GM18867 (cell line): ENCODE results near the gene SLC4A2.
A peak's percentile ranks its signal among the peaks of the same experiment; 100 is the strongest.
"Not testable (repeated sequence)": the region's sequence is repeated elsewhere in the genome, so short reads cannot be mapped to it uniquely, and the experiment has no call there.

Experiments used
- ATAC-seq: cut with Tn5 transposase; IDR thresholded peaks from one replicate; pipeline ENCODE4 v1.9.1; 2021; ENCODE audit warnings: mild to moderate bottlenecking, moderate library complexity; ENCODE audit not compliant: unreplicated experiment

Gene SLC4A2

DNA sequence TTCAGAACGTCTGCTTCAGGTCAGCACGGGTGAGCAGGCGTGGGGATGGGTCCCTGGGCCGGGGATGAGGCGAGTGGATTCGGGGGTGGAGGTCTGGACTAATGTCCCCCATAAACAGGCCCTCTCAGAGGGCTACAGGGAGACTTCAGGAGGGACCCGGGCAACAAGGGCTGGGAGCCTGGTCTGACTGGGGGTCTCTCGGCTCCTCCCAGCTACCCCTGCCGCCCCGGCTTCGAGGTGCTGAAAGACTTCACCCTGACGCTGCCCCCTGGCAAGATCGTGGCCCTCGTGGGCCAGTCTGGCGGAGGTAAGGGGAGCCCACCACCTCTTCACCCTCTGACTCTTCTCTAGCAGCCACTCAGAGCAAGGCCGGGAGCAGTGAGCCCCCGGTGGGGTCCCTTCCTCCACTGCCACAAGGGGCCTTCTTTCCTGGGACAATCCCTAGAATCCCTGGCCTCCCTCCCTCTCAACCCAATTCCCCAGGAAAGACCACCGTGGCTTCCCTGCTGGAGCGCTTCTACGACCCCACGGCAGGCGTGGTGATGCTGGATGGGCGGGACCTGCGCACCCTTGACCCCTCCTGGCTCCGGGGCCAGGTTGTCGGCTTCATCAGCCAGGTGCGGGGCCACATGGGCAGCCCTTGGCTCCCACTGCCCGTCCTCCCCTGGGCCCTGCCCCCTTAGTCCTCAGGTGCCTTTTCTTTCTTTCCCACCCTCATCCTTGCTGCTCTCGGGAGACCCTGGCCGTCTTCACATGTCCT, 18.6 kb upstream of the SLC4A2 start:
- ATAC-seq: no peak

DNA sequence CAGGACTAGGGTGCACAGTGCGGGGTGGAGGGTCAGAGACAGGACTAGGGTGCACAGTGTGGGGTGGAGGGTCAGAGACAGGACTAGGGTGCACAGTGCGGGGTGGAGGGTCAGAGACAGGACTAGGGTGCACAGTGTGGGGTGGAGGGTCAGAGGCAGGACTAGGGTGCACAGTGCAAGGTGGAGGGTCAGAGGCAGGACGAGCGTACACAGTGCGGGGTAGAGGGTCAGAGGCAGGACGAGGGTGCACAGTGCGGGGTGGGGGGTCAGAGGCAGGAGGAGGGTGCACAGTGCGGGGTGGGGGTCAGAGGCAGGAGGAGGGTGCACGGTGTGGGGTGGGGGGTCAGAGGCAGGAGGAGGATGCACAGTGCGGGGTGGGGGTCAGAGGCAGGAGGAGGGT, 15.9 kb upstream of the SLC4A2 start:
- ATAC-seq: not testable (repeated sequence)

DNA sequence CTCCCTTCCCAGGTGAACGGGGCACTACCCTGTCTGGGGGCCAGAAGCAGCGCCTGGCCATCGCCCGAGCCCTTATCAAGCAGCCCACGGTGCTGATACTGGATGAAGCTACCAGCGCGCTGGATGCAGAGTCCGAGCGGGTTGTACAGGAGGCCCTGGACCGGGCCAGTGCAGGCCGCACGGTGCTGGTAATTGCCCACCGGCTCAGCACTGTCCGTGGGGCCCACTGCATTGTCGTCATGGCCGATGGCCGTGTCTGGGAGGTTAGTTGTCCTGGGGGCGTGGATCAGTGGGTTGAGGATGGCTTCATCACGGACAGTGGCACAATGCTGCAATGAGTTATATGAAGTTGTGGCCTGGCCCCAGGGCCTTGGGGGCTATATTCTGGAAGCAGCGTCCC, 15.4 kb upstream of the SLC4A2 start:
- ATAC-seq: no peak

DNA sequence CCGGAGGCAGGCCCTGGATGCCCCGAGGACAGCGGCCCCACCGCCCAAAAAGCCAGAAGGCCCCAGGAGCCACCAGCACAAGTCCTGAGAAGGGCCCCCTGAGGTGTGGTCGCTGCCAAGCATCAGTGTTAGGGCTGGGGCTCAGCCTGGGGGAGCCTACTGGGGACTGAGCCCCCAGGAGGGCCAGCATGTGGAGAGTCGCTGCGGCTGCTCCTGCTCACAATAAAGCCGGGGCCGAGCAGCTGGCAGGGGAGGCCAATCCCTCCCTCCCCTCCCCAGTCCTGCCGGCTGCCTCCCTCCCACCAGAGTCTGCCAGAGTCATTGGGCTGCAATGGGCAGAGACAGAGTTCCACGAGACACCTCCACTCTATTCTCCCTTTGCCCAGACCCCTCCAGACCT, 14.1 kb upstream of the SLC4A2 start:
- no peak for ATAC-seq

DNA sequence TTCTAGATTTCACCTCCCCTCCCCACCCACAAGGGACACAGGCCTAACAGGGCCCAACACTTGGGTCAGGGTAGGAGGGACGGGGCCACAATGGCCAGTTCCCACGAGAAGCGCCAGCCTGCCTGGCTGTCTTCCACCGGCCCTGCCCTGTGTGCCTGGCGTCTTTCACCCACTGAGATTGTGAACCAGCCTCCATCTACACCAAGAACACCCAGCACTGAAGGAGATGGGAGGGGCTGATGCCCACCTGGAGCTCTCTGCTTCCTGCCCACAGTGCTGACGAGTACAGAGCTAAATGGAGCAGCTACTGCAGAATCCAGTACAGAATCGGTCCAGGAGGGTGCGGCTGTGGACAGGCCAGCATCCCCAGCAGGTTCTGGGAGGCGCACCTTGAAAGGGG, 13.4 kb upstream of the SLC4A2 start:
- ATAC-seq: no peak

DNA sequence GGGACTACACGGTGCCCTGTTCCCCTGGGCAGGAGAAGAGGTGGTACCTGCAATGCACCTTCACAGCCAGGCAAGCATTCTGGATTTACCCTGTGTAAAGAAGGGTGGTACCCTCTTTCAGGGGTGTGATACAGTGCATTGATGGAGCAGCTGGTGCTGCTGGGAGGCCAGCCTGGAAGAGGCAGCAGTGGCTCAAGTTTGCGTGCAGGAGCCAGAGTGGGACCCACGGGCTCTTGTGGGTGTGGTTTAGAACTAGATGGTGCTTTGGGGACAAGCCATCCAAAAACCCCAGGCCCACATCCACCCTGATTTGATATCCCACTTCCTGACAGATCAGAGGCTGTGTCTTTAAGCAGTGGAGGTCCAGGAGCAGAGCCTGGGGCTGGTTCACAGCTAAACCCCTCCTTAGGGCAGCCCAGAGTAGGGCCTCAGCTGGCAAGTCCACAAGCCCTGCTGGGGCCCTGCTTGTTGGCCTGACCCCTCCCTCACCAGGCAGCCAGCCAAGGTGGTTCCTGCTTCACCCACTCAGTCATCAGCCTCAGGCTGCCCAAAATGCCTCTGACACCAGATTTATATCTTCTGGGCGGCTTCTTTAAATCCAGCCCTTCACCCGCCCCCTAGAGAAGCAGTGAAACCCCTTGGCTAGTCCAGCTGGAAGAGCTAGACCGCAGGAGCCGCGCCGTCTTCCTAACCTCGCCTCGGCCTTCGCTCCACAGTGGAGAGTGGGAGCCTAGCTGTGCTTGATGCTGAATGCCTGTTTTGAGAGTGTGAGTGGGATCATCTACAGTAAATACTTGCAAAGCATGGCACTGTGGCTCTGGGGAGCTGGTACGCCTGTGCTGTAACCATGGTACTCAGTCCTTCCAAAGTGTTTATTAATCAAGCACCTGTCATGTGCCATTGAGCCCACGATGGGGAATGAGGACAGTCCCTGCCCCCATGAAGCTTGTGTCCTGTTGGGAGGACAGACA, 12.5 kb upstream of the SLC4A2 start:
- no peak for ATAC-seq

DNA sequence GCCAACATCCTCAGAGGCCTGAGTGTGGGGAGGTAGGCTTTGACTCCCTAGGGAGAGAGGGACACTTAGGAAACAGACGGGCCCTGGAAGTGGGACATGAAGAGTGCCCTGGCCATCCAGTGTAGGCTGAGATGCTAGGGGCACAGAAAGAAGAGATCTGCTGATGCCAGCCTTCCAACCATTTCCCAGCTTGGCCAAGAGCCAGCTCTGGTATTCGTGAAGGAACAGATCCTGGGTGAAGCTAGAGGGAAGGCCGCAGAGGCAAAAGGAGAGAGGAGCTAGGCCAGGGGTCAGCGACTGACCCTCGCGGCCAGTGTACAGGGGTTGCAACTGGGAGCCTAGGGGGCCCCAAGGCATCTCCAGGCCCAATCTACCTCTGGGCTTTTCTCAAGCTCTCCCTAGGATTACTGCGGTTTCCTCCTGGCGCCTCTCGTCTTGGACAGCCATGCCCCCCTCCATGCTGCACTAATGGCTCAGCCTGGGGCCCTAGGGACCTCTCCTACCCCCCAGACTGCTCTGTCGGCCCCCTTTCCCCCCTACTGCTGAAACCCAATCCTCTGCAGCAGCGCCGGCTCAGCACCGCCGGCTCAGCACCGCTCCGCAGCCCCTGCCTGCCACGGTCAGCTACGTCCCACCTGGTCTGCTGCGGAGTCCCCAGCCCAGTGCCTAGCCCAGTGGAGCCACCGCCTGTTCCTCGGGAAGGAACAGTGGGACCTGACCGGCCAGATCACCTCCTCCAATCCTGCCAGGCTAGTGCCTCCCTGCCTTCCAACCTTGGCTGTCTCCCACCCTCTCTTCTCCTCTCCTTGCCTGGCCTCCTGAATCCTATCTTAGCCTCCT, 11.2 kb upstream of the SLC4A2 start, which contains the start of gene ASIC3:
ASIC3 (plus strand) TSS at position 556 of the 840 bp plus-strand sequence. CDS start 355 bp downstream, outside the sequence.
- ATAC-seq: no peak

DNA sequence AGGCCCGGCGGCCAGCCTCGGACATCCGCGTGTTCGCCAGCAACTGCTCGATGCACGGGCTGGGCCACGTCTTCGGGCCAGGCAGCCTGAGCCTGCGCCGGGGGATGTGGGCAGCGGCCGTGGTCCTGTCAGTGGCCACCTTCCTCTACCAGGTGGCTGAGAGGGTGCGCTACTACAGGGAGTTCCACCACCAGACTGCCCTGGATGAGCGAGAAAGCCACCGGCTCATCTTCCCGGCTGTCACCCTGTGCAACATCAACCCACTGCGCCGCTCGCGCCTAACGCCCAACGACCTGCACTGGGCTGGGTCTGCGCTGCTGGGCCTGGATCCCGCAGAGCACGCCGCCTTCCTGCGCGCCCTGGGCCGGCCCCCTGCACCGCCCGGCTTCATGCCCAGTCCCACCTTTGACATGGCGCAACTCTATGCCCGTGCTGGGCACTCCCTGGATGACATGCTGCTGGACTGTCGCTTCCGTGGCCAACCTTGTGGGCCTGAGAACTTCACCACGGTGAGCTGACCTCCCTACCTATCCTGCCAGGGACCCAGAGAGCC, 10.4 kb upstream of the SLC4A2 start:
- no peak for ATAC-seq

DNA sequence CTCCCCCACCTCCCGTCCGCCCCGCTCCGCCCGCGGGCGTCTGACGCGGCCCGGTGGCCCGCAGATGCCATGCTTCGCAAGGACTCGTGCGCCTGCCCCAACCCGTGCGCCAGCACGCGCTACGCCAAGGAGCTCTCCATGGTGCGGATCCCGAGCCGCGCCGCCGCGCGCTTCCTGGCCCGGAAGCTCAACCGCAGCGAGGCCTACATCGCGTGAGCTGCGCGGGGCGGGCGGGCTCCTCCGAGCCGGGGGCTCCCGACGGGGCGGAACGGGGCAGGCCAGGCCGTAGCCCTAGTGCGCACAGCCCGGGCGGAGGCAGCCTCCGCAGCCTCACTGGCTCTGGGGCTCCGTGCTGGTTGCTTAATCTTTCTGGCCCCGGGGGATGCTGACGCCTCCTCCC, 8.3 kb upstream of the SLC4A2 start:
- ATAC-seq: no peak

DNA sequence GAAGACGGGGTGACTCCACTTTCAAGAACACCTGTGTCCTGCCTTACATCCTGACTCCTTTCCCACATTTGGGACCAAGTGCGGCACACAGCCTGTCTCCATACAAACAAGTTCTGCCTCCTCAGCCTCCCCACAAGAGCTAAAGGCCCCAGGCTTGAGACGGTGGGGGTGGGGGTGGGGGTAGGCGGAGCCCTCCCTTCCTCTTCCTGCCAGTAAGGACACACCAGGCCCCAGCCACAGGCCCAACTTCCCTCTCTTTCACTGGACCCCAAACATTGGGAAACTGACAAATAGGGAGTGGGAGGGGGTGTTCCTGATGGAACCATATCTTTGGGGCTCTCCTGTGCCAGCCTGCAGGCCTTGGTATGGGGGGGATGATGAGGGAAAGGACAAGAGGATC, 6.3 kb upstream of the SLC4A2 start:
- no peak for ATAC-seq

DNA sequence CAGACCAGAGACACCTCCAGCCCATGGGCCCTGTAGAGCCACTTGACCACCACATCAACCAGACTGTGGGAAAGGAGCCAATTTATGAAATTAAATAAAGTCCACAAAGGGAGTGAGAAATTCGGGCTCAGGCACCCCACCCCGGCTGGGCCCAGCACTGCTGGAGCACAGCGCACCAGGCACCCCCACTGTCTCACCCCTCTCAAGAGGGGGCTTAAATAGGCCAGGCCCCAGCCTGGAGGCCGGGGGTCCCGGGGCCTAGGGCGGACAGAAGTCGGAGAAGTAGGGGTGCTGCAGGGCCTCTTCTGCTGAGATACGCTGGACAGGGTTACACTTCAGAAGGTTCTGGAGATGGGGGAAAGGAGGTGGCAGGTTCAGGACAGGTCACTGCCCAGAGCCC, 5.6 kb upstream of the SLC4A2 start:
- ATAC-seq: no peak

DNA sequence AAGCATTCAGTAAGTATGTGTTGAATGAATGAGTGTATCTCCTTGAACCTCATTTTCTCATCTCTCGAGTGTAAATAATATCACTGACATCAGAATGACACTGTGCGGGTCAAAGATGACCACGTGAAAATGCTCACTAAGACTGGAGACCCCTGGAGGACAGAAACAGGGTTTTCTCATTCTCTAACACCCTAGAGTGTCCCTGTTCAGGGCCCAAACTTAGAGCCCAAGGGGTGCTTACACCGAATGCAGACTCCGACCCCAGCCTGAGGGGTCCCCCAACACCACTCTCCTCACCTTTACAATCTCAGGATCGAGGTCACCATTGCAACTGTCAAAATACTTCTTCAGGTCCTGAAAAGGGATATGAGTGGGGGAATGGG, 3.1 kb upstream of the SLC4A2 start:
- ATAC-seq: no peak

DNA sequence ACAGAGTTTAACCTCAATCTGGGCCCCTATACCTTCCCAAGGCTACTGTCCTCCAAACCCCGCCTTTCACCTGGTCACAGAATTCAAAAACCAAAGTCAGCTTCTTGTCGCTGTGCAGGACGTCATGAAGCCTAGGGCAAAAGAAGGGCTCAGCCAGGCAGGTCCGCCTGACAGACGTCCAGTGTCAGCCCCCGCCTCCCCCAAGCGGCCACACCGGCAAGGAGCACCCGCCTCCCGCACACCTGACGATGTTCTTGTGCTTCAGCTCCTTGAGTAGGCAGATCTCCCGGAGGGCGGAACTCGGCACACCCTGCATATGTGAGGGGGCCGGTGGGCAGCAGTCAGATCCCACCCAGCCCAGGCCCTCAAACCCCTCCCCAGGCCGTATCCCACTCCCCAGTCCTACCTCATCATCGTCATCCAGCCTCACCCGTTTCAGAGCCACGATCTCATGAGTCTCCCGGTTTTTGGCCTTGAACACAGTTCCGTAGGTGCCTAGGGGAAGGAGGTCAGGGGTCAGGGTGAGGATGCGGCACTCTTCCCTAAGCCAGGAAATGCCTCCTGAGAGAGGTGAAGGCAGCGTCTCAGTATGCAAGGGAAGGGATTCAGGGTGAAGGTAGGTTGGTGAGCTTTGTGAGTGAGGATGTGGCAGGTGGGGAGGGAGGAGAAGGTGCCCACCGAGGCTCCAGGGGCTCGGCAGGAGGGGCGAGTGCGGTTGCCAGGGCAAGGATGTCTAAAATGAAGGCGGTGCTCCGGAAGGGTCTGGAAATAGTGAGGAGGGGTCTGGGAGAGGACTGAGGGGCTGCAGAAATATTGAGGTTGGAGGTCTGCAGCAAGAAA, 2.5 kb upstream of the SLC4A2 start:
- no peak for ATAC-seq

DNA sequence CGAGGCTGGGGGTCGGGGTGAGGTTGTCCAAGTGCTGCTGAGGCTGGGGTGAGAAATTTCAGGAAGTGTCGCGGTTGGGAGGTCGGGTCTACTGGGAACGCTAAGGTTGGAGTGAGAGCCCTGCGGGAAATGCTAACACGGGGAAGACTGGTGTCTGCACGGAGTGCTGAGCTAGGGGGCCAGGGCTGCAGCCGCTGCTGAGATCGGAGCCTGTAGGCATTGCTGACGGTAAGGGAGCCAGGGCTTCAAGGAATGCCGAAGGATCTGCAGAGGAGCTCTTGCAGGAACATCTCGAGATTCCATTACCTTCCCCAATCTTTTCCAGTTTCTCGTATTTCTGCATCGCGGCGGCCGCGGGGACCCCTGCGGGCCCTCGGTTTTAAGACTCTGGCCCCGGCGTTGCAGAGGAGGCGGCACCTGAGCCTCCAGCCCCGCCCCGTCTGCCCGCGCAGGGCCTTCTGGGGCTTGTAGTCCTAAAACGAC, 1.8 kb upstream of the SLC4A2 start, which contains the start of gene CDK5:
CDK5 (minus strand) TSS at position 392 of the 483 bp plus-strand sequence; CDS start at position 343, 49 bp downstream.
- peak; percentile 5 for ATAC-seq

DNA sequence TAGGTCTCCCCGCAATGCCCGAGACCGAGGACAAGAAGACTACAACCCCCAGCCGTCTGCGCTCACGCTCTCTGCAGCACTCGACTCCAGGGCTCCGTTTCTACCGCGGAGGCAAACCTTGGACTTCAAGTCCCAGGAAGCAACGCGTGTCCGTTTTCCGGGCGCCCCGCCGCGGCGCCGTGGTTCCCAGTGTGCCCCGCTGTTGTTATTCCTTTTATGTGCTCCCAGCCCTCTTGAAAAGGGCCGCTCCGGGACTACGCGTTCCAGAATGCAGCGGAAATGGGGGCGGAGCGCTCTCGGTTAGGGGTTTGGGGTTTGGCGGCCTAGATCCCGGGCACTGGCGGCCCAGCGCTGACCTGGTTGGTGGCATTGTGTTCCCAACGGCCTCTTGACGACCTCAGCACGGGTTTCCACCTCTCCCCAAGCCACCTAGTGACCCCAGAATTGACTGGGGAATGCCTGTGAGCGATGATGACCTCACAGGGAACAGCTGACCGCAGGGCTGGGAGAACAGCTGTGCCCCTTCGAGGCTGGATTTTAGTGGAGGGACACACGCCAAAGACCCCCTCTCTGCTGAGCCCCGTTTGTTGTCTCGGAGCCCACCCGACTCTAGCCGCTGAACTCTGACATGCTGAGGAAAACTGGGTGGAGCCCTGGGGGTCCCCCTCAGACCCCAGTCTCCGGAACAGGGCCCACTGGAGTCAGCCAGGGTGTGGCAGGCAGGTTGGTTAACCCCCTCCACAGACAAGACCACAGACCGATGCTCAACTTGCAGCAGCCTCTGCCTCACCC, 1.2 kb upstream of the SLC4A2 start:
- peak; percentile 86 for ATAC-seq

DNA sequence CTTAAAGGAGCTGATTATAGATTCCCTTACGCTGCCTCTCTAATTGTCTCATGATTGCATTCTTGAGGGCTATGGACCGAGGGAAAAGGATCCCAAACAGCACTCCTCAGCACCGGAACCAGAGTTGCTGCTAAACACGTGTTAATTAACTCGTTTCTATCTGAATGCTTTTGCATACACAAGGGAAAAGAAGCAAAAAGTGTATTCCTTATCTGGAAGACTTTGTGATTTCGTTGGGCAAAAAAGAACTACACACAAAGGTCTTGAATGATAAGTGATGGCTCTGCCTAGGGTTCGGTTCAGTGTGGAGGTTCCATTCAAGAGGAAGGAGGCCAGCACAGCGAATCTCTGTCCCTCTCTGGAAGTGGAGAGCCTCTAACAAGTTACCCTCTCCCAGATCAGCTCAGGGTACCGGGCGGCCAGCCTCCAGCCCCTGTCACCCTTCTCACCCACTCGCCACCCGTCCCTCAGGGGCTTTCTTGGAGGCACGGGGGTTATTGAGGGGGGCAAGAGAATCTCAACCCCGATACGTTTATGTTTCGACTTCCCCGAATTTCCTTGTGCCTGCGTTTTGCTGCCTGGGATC, 515 bp upstream of the SLC4A2 start:
- ATAC-seq: no peak

DNA sequence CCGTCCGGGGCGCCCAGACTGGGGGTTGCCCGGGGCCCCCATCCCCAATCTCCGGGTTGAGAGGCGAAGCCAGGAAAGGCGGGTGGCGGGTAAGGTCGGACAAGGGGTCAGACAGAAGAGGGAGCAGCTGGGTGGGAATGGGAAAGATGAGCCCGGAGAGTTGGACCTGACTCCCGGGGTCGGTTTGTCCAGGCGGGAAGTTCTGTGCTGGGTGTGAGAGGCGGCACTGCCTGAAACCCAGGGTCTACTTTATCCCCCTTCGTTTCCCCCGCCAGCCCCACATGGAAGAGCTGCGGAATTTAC, 675 bp downstream of the SLC4A2 start:
- no peak for ATAC-seq

DNA sequence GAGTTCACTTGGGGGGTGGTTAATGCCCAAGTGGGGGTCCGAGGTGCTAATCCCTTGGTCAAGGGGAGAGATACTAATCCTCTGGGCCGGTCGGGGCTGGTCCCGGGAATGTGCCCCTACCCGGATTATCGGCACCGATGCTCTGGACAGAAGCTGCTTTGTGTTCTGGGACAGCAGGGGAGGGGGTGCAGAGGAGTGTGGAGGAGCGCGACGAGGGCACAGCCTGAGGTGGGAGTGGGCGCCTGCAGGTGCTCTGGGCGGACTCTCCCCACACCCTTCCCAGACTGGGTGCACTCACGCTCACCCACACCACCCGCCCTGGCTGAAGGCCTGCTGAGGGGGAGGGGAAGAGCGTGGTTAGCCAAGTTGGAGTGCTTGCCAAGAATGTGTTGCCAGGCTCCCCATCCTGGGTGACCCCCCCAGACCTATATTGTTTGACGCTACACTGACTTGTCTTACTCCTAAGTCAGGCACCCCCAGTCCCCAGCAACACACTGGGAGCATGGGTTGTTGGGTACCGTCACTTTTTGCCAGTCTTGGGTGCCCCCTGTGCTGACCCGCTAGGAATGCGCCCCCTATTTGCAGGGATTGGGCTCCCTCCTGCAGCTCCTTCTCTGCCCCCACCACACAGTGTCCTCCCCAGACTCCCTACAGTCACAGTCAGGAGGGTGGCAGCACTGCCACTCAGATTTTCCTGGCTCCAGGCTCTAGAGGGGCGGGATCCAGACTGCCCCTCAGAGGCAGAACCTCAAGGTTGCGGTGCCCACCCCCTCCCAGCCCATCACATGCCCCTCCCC, 1.2 kb downstream of the SLC4A2 start:
- ATAC-seq: no peak
